ENCODE measurements around the gene F8. TPM values are rescaled to one million over a fixed set of nuclear protein-coding genes. Genes with fewer than 3 reads are reported as not detected.

Gene F8
- total and polyA plus RNA-seq, 2 donors from 2014 or later, result 15.1 to 41.3 TPM

- H3K27me3 ChIP-seq (ENCODE audit: control insufficient read depth, insufficient read depth, low read length), result no peaks in the 10 kb centered on the region
- no peak overlapping the region for H3K4me3 ChIP-seq (ENCODE audit: low read length in 3 of 3)
- H3K9me3 ChIP-seq (ENCODE audit: control insufficient read depth in 2 of 3, insufficient read depth in 1 of 3, low read length in 3 of 3), result no peaks in the 10 kb centered on the region
- FAIRE-seq (no peak), DNase-seq (no peak)
- no peak for TF ChIP-seq CTCF (IDR thresholded peaks at IDR 0.05; ENCODE audit: borderline replicate concordance, extremely low read depth, insufficient read depth)
- H3K36me3 ChIP-seq (ENCODE audit: control insufficient read depth in 2 of 3, insufficient read depth in 3 of 3, low read length in 3 of 3), result no peaks in the 10 kb centered on the region
- no peak overlapping the region for H3K27ac ChIP-seq (ENCODE audit: low read depth in 2 of 2, low read length in 2 of 2)
- H3K9ac ChIP-seq (ENCODE audit: low read length in 3 of 3), result no peak overlapping the region
- H3K4me1 ChIP-seq (ENCODE audit: control insufficient read depth in 2 of 3, insufficient read depth in 2 of 3, low read depth in 1 of 3, low read length in 3 of 3), result no peaks in the 10 kb centered on the region
- intact Hi-C loops (cut with DNase I), result no loop called here
Observed at GRCh38 chrX:154987940-154988339, 34.6 kb downstream of the F8 start.

GRCh38 chrX:154986826-154987575 lies 35.5 kb downstream of the F8 start:
- Histone ChIP-seq H3K27ac (ENCODE audit: low read depth in 2 of 2, low read length in 2 of 2) (no peak overlapping the region), H3K27me3 (ENCODE audit: control insufficient read depth, insufficient read depth, low read length) (no peaks in the 10 kb centered on the region), H3K4me1 (ENCODE audit: control insufficient read depth in 2 of 3, insufficient read depth in 2 of 3, low read depth in 1 of 3, low read length in 3 of 3) (no peaks in the 10 kb centered on the region), H3K36me3 (ENCODE audit: control insufficient read depth in 2 of 3, insufficient read depth in 3 of 3, low read length in 3 of 3) (no peaks in the 10 kb centered on the region), H3K9me3 (ENCODE audit: control insufficient read depth in 2 of 3, insufficient read depth in 1 of 3, low read length in 3 of 3) (no peaks in the 10 kb centered on the region), H3K4me3 (ENCODE audit: low read length in 3 of 3) (no peak overlapping the region), H3K9ac (ENCODE audit: low read length in 3 of 3) (no peak overlapping the region)
- FAIRE-seq (no peak), DNase-seq (no peak)
- intact Hi-C loops (cut with DNase I), result no loop called here
- TF ChIP-seq CTCF (IDR thresholded peaks at IDR 0.05; ENCODE audit: borderline replicate concordance, extremely low read depth, insufficient read depth), result no peak

- H3K9ac ChIP-seq (ENCODE audit: low read length in 3 of 3), result peak overlapping the region in 2 of 3 donors; percentile 16 to 58
- H3K4me3 ChIP-seq (ENCODE audit: low read length in 3 of 3), result peak overlapping the region in 2 of 3 donors; percentile 45 to 74
- no peak for DNase-seq
- H3K4me1 ChIP-seq (ENCODE audit: control insufficient read depth in 2 of 3, insufficient read depth in 2 of 3, low read depth in 1 of 3, low read length in 3 of 3), result no peaks in the 10 kb centered on the region
- H3K27me3 ChIP-seq (ENCODE audit: control insufficient read depth, insufficient read depth, low read length), result no peaks in the 10 kb centered on the region
- no peak for FAIRE-seq
- no peaks in the 10 kb centered on the region for H3K9me3 ChIP-seq (ENCODE audit: control insufficient read depth in 2 of 3, insufficient read depth in 1 of 3, low read length in 3 of 3)
- TF ChIP-seq CTCF (IDR thresholded peaks at IDR 0.05; ENCODE audit: borderline replicate concordance, extremely low read depth, insufficient read depth), result no peak
- no peak overlapping the region for H3K27ac ChIP-seq (ENCODE audit: low read depth in 2 of 2, low read length in 2 of 2)
- intact Hi-C loops (cut with DNase I), result no loop called here
- no peaks in the 10 kb centered on the region for H3K36me3 ChIP-seq (ENCODE audit: control insufficient read depth in 2 of 3, insufficient read depth in 3 of 3, low read length in 3 of 3)
Observed at GRCh38 chrX:154981116-154981411, 41.5 kb downstream of the F8 start.

Measured in kidney (tissue), 14 donors.